ENCODE data around the gene GJC1.
"Not testable (repeated sequence)": the region's sequence is repeated elsewhere in the genome, so short reads cannot be mapped to it uniquely, and the experiment has no call there.

GJC1 gene

DNA sequence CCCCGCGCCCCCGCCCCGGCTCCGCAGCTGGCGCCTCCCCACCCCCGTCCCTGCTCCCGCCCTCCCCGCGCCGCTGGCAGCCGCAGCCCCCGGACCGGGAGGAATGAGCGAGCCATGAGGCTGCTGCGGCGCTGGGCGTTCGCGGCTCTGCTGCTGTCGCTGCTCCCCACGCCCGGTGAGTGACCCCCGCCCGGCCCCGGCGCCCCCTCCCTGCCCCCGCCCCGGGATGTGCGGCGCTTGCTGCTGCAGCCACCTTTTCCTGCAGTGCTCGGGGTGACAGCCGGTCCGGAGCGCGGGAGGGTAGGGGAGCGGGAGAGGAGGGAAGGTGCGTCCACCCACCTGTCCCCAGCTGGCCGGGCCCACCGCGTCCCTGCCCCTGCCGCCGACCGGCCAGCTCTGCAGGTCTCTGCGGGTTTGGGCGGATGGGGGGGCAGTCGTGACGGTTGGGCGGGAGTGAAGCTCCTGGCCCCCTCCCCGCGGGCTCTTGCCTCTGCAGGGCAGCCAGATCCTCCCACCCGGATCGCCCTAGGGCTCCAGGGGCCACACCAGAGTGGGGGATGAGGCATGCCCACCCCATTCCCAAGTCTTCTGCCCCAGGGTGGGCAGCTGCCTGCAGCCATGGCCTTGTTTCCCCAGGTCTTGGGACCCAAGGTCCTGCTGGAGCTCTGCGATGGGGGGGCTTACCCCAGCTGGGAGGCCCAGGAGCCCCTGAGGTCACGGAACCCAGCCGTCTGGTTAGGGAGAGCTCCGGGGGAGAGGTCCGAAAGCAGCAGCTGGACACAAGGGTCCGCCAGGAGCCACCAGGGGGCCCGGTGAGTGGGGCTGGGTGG lies 70.8 kb downstream of the GJC1 start:
- no peak for DNase-seq (ENCODE audit: low read depth)

DNA sequence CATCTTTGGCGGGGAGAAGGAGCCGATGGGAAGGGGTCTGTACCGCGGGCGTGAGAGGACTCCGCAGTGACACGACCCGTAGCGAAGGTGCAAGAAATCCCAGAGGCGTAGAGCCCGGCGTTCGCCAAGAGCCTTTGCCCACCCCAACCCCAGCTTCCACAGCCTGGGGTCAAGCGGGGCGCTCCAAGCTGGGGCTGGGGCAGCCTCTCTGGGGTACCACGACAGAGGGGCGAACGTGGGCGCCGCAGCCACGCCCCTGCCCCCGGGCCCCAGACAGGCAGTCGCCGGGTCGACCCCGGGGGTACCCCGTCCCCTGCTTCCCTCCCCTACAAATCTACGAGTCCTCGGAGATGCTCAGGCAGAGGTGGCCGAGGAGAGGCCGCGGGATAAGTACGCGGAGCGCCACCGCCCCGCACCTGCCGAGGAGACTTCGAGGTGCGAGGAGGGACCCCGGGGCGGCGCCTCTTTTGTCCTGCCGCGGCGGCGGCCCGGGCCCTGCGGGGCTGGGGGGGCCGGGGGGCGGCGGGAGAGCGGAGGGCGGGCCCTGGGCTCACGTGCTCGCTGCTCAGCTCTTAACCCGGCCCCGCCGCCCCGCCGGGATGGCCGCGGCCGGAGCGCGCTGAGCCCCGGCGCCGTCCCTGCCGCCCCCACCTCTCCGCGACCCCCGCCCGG lies 71.5 kb downstream of the GJC1 start, which contains the start of gene ADAM11:
Gene ADAM11, plus strand, starts transcription at position 575 of the 672 bp plus-strand sequence. CDS start 212 bp downstream, outside the sequence.
- no peak for DNase-seq (ENCODE audit: low read depth)

DNA sequence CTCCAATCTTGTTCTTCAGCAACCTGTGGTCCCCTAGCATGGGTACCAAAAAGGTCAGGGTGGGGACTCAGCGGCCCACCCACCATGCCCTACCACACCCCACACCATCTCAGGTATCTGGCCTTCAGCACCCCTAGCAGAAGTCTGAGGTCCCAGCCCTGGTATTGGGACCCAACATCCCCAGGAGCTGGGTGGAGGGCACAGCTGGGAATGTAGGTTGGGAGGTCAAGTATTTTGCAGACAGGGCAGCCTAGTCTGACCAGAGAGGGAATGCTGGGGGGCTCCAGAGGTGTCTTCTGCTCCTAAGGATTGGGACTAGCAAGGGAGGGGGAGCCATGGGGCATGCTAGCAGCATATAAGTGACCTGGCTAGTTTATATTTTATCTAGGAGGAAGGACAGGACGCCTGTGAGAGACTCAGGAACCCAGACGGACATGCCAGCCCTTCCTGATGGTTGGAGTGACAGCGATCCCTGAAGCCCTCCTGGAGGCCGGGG lies 72.1 kb downstream of the GJC1 start:
- no peak for DNase-seq (ENCODE audit: low read depth)

DNA sequence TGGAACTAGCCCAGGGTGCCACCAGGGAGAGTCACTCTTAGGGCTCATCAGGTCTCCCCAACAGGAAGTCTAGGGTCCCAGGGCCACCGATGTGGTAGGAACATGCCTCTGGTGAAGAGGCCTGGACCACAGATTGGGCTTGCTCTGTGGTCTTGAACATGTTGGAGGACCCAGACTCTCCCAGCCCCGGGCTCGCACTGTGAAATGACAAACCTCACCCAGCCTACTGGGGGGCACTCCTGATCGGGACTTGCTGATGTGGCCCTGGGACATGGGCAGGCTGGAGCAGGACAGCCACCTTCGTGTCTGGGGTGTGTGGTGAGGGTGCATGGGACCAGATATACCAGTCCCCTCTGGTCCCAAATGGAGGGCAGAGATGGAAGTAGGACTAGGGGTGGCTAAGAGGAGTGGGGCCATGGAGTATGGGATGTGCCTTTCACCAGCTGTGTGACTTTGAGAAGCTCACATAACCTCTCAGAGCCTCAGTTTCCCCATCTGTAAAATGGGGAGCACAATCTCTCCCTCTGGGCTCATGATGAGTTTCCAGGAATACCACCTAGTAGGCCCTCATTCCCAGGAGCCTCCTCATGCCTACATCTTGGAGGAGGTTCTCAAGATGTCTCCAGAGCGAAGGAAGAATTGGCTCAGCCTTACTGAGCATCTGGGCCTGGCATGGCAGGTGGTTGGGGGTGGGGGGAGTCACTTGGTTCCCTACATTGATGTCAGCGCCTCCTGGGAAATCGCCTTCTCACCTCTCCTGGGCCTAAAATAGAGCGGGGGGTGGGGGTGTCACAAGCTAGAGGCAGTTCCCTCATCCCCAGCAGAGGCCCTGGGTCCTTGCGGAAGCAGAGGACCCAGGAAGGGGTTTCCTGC lies 72.8 kb downstream of the GJC1 start:
- DNase-seq (ENCODE audit: low read depth), result no peak

DNA sequence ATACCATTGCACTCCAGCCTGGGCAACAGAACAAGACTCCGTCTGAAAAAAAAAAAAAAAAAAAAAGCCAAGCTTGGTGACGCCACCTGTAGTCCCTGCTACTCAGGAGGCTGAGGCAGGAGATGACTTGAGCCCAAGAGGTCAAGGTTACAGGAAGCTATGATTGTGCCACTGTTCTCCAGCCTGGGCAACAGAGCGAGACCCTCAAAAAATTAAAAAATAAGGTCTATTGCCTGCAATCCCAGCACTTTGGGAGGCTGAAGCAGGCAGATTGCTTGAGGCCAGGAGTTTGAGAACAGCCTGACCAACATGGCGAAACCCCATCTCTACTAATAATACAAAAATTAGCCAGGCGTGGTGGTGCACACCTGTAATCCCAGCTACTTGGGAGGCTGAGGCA lies 74.9 kb downstream of the GJC1 start:
- DNase-seq (ENCODE audit: low read depth), result not testable (repeated sequence)

DNA sequence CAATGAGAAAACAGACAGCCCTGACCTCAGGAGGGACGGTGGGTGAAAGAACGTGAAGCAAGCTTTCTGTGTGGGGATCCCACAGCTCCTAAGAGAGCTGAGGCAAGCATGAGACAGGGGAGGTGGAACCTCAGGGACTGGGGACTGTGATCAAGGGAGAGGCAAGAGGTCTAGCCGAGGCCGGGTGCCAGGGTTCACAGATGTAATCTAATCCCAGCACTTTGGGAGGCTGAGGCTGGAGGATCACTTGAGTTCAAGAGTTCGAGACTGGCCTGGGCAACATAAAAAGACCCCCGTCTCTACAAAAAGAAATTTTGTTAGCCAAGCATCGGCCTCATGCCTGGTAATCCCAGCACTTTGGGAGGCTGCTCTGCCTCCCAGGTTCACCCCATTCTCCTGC lies 75.8 kb downstream of the GJC1 start:
- DNase-seq (ENCODE audit: low read depth), result no peak

DNA sequence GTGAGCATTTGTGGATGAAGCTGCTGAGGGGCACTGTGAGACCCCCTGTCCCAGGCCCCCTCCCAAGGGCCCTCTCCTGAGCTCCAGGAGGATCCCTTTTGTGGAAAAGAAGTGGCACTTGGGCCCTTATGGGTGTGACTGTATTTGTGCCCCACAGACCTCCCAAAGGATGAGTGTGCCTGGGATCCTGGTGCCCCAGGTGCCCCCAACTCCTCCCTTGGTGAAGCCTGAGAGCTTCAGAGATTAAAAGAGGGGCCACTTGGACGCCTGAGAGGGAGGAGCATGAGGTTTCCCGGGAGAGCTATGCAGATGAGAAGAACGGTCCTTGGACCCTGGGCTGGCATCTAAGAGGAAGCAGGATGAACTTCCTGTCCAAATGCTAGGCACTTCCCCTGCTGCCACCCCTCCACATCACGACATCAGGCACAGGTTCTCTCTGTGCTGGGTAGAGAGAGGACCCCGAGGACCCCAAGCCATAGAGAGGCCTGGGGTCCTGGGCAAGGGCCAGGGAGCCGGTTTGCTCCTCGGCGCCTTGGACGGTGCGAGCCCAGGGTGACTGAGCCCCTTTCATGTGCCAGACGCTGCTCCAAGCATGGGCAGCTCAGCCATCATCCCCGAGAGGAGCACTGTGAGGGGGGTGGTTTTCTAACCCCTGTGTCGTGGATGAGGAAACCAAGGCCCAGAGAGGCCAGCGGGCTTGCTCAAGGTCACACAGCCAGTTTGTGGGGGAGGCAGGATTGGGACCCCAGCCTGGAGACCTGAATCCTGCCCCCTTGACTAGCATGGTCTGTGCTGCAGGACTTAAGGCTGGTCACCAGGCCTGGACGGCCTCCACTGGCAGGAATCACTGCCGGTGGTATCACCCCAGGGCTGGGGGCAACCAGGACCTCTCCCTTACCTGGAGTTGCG lies 76.9 kb downstream of the GJC1 start:
- no peak for DNase-seq (ENCODE audit: low read depth)

DNA sequence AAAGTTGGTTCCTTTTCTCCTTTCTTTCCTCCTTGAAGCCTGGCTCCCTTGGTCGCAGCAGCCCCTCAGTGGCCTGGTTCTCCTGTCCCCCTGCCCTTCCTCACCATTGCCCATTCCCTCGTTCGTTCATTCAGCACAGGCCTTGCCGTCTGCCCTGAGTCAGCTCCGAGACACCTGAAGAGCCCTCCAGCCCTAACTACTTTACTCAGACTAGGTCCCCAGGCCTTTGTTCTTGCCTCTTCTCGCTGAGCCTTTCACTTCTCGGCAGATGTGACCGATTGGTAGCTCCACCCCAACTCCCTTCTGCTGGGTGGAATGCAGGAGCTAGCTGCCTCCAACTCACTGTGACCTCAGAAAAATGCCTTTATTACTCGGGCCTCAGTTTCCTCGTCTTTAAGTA lies 78.3 kb downstream of the GJC1 start:
- no peak for DNase-seq (ENCODE audit: low read depth)

DNA sequence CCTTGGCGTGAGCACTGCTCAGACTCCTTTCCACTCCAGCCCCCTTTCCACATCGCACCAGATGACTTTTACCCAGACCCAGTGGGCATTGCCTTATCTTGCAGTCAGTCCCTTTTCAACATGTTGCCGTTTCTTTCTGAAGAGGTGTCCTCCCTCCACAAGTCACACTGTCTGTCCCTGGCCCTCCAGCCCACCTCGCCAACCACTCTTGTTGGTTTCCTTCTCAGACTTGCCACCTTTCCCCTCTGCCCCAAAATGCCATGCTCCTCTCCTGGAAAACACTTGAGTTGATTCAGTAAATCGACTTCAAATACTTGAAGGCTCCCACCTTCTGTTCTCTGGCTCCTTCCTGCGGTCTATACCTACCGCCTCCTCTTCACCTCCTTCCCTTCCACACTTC lies 78.8 kb downstream of the GJC1 start:
- no peak for DNase-seq (ENCODE audit: low read depth)

DNA sequence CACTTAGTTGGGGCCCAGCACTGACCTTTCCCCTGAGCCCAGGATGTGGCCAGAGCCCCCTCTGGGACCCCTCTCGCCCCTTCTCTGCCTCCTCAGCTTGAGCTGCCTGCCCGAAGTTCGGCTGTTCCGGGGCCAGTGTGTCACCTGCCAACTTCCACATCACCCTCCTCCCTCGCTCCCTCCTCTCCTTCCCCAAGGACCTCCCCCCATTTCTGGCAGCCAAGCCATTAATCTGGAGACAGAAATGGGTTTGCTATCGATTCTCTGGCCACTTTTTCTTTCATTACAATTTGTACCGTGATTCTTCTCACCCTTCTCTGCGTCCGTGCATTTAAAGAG lies 80.1 kb downstream of the GJC1 start:
- DNase-seq (ENCODE audit: low read depth), result no peak

DNA sequence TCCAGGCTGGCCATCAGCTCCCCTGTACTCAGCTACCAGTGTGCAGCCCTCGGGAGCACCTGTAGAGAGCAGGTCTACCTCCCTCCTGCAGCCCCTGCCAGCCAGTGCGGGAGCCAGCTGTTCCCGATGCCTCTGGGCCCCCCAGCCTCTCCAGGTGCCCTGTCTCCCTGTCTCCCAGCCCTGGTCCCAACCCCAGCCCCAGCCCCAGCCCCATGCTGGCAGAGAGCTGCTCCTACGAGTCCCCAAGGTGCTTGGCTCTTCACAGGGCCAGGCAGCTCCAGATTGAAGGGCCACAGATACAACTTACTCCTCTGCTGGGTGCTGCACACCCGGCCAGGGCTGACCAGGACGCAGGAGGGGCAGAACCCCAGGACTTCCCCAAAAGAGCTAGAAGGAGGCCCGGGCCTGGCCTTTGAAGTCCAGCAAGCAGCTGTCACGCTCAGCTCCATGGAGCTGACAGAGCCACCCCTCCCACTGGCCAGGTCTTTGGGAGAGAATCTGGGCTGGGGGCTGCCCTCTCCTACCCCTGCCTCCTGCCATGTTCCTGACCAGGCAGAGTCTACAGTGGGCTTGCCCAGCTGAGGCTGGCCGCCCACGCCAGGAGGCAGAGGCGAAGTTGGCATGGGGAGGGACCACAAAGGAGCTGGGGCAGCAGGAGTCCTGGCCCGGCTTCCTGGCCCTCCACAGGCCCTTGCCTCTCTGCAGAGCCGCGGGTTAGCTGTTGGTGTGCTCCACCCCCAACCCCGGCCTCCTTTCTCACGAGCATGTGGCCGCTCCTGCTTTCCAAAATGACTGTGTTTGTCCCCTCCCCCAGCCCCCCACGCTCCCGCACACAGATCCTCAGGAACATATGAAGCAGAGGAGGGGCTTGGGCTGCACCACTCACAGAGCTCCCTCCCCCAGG lies 80.8 kb downstream of the GJC1 start:
- DNase-seq (ENCODE audit: low read depth), result no peak

Data from non-pigmented ciliary epithelial cell (primary cell).